RWPE1 (cell line): ENCODE data around the gene SDE2.

Experiments
- CTCF ChIA-PET: fragments of 350-600 bp; sonication (Branson Sonifier 250); formaldehyde crosslinking; extraction: SDS; loops from one replicate; lab custom pipeline; 2021; lab: Yijun Ruan, JAX
- POLR2A ChIA-PET: fragments of 400-600 bp; formaldehyde crosslinking; extraction: SDS; loops from one replicate; lab custom pipeline; 2020; ENCODE audit warnings: antibody characterized with exemption; ENCODE audit not compliant: low non-redundant PET; lab: Yijun Ruan, JAX
- DNase-seq: peaks from one replicate; pipeline ENCODE4 v3.0.0; 2012; ENCODE audit warnings: low spot score
- H3K27ac ChIP-seq: fragments of 450-650 bp; 2 replicates; pipeline ENCODE4 v1.5.1; 2017
- TF ChIP-seq, protein P1 (sequence below): fragments of 450-650 bp; conservative IDR thresholded peaks from 2 replicates; pipeline ENCODE4 v1.5.1; 2017; ENCODE audit warnings: low read depth, mild to moderate bottlenecking

SDE2 gene

DNA sequence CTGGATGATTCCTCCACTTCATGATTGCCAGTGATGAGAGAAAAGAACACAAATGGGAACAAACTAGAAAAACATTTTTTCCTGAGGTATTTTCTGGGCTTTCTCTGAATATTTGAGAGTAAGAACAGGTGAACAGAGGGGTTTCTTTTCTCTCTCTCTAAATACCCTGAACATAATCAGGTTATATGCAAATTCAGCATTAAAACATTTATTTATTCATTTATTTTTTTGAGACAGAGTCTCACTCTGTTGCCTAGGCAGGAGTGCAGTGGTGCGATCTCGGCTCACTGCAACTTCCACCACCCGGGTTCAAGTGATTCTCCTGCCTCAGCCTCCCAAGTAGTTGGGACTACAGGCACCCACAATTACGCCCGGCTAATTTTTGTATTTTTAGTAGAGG lies 52.3 kb downstream of the SDE2 start:
- TF ChIP-seq, protein P1, sequence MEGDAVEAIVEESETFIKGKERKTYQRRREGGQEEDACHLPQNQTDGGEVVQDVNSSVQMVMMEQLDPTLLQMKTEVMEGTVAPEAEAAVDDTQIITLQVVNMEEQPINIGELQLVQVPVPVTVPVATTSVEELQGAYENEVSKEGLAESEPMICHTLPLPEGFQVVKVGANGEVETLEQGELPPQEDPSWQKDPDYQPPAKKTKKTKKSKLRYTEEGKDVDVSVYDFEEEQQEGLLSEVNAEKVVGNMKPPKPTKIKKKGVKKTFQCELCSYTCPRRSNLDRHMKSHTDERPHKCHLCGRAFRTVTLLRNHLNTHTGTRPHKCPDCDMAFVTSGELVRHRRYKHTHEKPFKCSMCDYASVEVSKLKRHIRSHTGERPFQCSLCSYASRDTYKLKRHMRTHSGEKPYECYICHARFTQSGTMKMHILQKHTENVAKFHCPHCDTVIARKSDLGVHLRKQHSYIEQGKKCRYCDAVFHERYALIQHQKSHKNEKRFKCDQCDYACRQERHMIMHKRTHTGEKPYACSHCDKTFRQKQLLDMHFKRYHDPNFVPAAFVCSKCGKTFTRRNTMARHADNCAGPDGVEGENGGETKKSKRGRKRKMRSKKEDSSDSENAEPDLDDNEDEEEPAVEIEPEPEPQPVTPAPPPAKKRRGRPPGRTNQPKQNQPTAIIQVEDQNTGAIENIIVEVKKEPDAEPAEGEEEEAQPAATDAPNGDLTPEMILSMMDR = no peak
- H3K27ac ChIP-seq = no peak overlapping the region
- POLR2A ChIA-PET = no interaction called here
- no peak for DNase-seq
- CTCF ChIA-PET = no interaction called here

DNA sequence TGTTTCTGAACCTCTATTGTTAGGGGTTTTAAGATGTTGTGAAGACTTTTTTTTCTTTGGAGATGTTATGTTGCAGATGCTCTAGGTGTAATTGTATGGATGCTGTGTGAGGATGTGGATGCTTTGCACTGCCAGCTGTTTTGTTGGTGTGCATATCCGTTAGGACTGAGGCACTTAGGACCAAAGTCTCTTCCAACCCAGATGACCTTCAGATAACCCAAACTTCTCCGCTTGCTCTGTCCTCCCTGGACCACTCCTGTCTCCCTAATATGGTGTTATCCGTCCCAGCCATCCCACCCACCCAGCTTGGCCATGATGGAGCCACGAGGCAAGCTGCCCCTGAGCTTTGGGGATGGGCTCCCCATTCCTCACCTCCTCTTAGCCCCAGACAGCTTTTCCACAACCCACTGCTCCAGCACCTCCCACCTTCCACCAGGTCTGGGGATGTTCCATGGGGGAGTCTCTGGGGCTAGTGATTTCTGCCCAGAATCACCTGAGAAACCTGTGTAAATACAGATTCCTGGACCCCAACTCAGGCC lies 53.0 kb downstream of the SDE2 start:
- POLR2A ChIA-PET = no interaction called here
- DNase-seq = no peak
- TF ChIP-seq, protein P1 = no peak
- H3K27ac ChIP-seq = no peak overlapping the region
- CTCF ChIA-PET = interaction anchor here (1.5 to 1.6 kb wide), 2 partner anchors 16 to 472 kb away, joined by 4 read pairs; no protein-coding TSS in a partner anchor

DNA sequence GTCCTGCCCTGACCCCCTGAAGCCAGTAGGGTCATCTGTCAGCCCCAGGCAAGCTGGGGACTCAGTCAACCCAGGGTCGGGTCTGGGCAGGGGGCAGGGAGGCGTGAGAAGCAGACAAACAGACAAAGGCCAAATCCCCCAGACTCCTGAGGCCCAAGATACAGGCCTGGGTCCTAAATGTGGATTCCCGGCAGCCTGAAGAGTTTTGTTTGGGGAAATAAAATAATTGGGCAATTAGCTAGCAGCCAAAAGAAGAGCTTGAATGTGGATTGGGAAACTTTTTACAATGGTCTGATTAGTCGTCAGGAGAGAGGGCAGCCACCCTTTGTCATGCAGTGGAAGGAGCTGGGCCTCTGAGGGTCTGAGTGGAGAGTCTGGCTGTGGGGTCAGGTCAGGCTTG lies 53.6 kb downstream of the SDE2 start:
- TF ChIP-seq, protein P1 = no peak
- POLR2A ChIA-PET = interaction anchor here (0.6 kb wide), 1 partner anchor 27 kb away, joined by 7 read pairs; no protein-coding TSS in a partner anchor
- CTCF ChIA-PET = interaction anchor here (0.6 to 1.6 kb wide), 6 partner anchors 16 to 471 kb away, joined by 3 to 5 read pairs (median 4); partner anchors contain the start of gene TMEM63A
- H3K27ac ChIP-seq = no peak overlapping the region
- no peak for DNase-seq

DNA sequence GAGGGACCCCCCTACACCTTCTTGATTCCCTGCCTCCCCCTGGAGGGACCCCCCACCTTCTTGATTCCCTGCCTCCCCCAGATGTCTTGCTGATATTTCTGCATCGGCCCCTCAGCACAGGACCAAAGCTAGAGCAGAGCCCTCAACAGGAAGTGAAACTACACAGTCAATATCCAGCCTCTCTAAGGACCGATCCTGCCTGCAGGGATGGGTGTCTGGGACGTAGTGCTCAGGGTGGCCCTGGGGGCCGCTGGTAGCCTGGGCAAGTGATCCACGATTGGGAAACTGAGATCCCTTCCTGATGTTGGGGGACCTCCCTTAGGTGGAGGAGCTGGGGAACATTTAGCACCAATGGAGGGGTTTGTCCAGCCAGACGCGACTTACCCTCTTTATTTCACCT lies 54.2 kb downstream of the SDE2 start:
- ChIA-PET CTCF (interaction anchor here (0.6 to 1.6 kb wide), 9 partner anchors 17 to 470 kb away, joined by 3 to 5 read pairs (median 4); partner anchors contain the start of gene TMEM63A), POLR2A (interaction anchor here (0.6 to 1.0 kb wide), 2 partner anchors 23 to 27 kb away, joined by 3 to 7 read pairs; no protein-coding TSS in a partner anchor)
- peak overlapping the region; percentile 50 for H3K27ac ChIP-seq
- TF ChIP-seq, protein P1 = no peak
- no peak for DNase-seq

DNA sequence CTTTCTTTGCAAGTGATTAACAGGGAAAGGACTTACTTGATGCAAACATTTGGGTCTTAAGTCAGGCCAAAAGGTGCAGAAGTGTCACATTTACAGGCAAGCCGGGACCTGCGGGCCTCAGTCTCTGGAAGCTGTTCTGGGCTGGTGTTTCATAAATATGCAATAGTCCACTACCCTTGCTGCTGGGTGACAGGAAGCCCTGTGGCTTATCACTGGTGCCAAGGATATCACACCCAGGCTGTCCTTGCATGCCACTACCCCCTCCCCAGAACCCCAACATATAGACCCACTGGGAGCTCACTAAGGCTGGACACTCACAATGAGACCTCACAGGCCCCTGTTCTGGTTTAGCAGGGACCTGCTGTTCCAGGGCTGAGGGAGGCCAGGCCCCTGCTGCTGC lies 54.8 kb downstream of the SDE2 start:
- H3K27ac ChIP-seq = peak overlapping the region; percentile 50
- CTCF ChIA-PET = interaction anchor here (0.6 to 1.5 kb wide), 4 partner anchors 62 to 463 kb away, joined by 4 to 5 read pairs (median 4); partner anchors contain the start of gene TMEM63A
- POLR2A ChIA-PET = interaction anchor here (1.0 kb wide), 1 partner anchor 22 kb away, joined by 3 read pairs; no protein-coding TSS in a partner anchor
- no peak for DNase-seq
- TF ChIP-seq, protein P1 = no peak

DNA sequence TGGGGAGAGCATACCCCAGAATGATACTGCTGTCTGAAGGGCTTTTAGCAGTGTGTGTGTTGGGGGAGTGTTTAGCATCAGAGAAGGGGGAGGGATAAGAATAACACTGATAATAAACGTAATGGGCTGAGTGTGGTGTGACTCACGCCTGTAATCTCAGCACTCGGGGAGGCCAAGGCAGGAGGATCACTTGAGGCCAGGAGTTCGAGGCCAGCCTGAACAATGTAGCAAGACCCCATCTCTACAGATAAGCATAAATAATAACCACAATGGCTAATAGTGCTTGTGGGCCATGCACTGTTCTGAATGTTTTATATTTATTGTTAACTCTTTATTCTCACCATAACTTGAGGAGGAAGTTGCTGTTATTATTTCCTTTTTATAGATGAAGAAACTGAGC lies 55.6 kb downstream of the SDE2 start:
- no peak overlapping the region for H3K27ac ChIP-seq
- DNase-seq = no peak
- ChIA-PET CTCF (interaction anchor here (0.8 kb wide), 1 partner anchor 182 kb away, joined by 4 read pairs; no protein-coding TSS in a partner anchor), POLR2A (no interaction called here)
- TF ChIP-seq, protein P1 = no peak
